Peyer's patch (tissue), 4 donors: ENCODE results near the gene PLAC1. TPM values are rescaled to one million over a fixed set of nuclear protein-coding genes. Genes with fewer than 3 reads are reported as not detected.

Experiments
- DNase-seq, 3 donors: peaks; one replicate each; pipeline ENCODE4 v3.0.0-alpha.2; 2017 to 2019
- H3K27ac ChIP-seq, 4 donors: fragments of 200-600 bp; sonication (generic); one replicate each; pipeline ENCODE4 v1.5.1; 2016 to 2019
- H3K27me3 ChIP-seq, 2 donors: fragments of 200-600 bp; sonication (generic); one replicate each; pipeline ENCODE4 v1.5.1; 2019
- H3K36me3 ChIP-seq, 3 donors: fragments of 200-600 bp; sonication (generic); one replicate each; pipeline ENCODE4 v1.5.1; 2016 to 2019
- H3K4me1 ChIP-seq, 4 donors: fragments of 200-600 bp; sonication (generic); one replicate each; pipeline ENCODE4 v1.5.1; 2016 to 2019
- H3K4me3 ChIP-seq, 4 donors: fragments of 200-600 bp; sonication (generic); 1 replicate in 3 of 4; 2 replicates in 1 of 4; pipeline ENCODE4 v1.5.1; 2016 to 2019; ENCODE audit warnings: mild to moderate bottlenecking in 1 of 4
- H3K9me3 ChIP-seq, 4 donors: fragments of 200-600 bp; sonication (generic); one replicate each; pipeline ENCODE4 v1.5.1; 2016 to 2019; ENCODE audit warnings: mild to moderate bottlenecking in 1 of 4
- CTCF ChIP-seq, 6 experiments: fragments of 450-650 bp in 4 of 6; fragments of 200-600 bp in 2 of 6; sonication (generic) in 1 of 6; IDR thresholded peaks; one replicate each; pipeline ENCODE4 v1.5.1; 2017 to 2019; ENCODE audit warnings: antibody characterized with exemption in 6 of 6, mild to moderate bottlenecking in 3 of 6, moderate library complexity in 1 of 6
- POLR2A ChIP-seq, 2 donors: fragments of 450-650 bp; IDR thresholded peaks; one replicate each; pipeline ENCODE4 v1.5.1; 2017; ENCODE audit warnings: antibody characterized with exemption in 2 of 2, mild to moderate bottlenecking in 2 of 2, moderate library complexity in 2 of 2
- small RNA-seq, 2 donors: library from RNA; depleted of rRNA; stranded (forward); fragments of <200 nt; gene quantifications; one replicate each; pipeline ENCODE3, GENCODE V24; 2016
- total RNA-seq, 4 donors: library from RNA; depleted of rRNA; stranded (reverse); fragments of >200 nt; gene quantifications; one replicate each; pipeline ENCODE4 v1.1.0, GENCODE V29; 2016

Gene PLAC1
- total RNA-seq, 4 donors from 2014 or later, result not detected

- Histone ChIP-seq H3K9me3 (no peaks in the 10 kb centered on the region), H3K27me3 (no peaks in the 10 kb centered on the region), H3K36me3 (no peaks in the 10 kb centered on the region), H3K27ac (no peak overlapping the region), H3K4me1 (no peaks in the 10 kb centered on the region), H3K4me3 (no peak overlapping the region)
- TF ChIP-seq POLR2A (IDR thresholded peaks at IDR 0.05) (no peak), CTCF (IDR thresholded peaks at IDR 0.05) (no peak)
- DNase-seq, result no peak
These were observed 134.1 kb downstream of the PLAC1 start for GRCh38 chrX:134524181-134524580.

- Histone ChIP-seq H3K36me3 (no peaks in the 10 kb centered on the region), H3K27me3 (no peaks in the 10 kb centered on the region), H3K27ac (no peak overlapping the region), H3K9me3 (no peaks in the 10 kb centered on the region), H3K4me1 (no peaks in the 10 kb centered on the region), H3K4me3 (no peak overlapping the region)
- no peak for TF ChIP-seq POLR2A (IDR thresholded peaks at IDR 0.05)
- peak in 4 of 6 experiments; percentile 31 to 65 (median 48) for TF ChIP-seq CTCF (IDR thresholded peaks at IDR 0.05)
- DNase-seq, result no peak
These were observed 137.3 kb downstream of the PLAC1 start for GRCh38 chrX:134520860-134521390.

Small RNA genes within 50 kb of the gene (small RNA-seq; reads per million reads assigned to genes)
- gene AC004383.1, result 0 reads per million in 2 donors
- gene MIR450A1, result 0 reads per million in 2 donors
- 0 reads per million in 2 donors for gene MIR450A2
- gene MIR450B, result 0 reads per million in 2 donors
- gene MIR503, result 0 to 0.57 reads per million in 2 donors
- 0 to 1.7 reads per million in 2 donors for gene MIR542

Other genes with a start within 250 kb of the PLAC1 start
- 10 to 100 TPM; 11.6 to 19.4 (median 17.6) TPM for gene HPRT1, start 198.3 kb downstream of the PLAC1 start, total RNA-seq
- 10 to 100 TPM; 17.3 to 47.9 (median 28.6) TPM for gene PABIR2, start 138.7 kb upstream of the PLAC1 start, total RNA-seq